T follicular helper cell (primary cell): ENCODE results near the gene MED16.
"Not testable (repeated sequence)": the region's sequence is repeated elsewhere in the genome, so short reads cannot be mapped to it uniquely, and the experiment has no call there.

ENCODE experiments used
- DNase-seq: peaks from one replicate; pipeline ENCODE4 v3.0.0-alpha.2; 2020; ENCODE audit warnings: low read depth

Gene MED16

DNA sequence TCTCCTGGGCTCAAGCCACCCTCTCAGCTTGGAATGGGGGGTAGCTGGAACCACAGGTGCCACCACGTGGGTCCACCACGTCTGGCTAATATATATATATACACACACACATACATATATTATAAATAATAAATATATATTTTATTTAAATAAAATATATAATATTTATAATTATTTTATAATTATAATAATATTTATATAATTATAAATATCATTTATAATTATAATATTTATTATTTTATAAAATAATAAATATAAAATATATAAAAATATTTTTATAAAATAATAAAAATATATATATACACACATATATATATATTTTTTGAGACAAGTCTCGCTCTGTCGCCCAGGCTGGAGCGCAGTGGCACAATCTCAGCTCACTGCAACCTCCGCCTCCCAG is 38.4 kb downstream of the MED16 start:
- no peak for DNase-seq

- DNase-seq = not testable (repeated sequence)
These were observed 39.3 kb downstream of the MED16 start for GRCh38 chr19:853614-854220.

DNA sequence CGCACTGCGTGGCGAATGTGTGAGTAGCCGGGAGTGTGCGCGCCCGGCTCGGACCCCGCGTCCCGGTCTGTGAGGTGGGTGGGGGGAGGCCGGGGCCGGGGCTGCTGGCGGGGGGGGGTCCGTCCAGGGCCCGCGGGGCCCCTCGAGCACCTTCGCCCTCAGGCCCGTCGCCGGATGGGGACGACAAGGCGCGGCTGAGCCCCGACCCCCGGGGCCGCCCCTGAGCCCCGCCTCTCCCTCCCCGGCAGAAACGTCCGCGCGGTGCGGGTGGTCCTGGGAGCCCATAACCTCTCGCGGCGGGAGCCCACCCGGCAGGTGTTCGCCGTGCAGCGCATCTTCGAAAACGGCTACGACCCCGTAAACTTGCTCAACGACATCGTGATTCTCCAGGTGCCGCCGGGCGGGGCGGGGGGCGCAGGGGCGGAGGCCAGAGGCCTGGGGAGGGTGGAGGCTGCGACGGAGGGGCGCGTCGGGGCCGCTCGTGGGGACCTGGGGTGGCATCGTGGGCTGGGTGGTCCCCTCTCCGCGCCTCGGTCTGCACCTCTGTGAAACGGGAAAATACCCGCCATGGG is 39.9 kb downstream of the MED16 start:
- no peak for DNase-seq

- DNase-seq = no peak
These were observed 40.6 kb downstream of the MED16 start, which contains the start of gene ELANE for GRCh38 chr19:852136-853013. Gene ELANE (plus strand): TSS chr19:852303. CDS start chr19:852329, 26 bp downstream.

DNA sequence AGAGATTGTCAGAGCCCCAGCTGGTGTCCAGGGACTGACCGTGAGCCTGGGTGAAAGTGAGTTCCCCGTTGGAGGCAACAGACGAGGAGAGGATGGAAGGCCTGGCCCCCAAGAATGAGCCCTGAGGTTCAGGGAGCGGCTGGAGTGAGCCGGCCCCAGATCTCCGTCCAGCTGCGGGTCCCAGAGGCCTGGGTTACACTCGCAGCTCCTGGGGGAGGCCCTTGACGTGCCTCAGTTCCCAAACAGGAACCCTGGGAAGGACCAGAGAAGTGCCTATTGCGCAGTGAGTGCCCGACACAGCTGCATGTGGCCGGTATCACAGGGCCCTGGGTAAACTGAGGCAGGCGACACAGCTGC is 42.0 kb downstream of the MED16 start:
- no peak for DNase-seq

GRCh38 chr19:850221-850978 is 42.6 kb downstream of the MED16 start:
- no peak for DNase-seq

GRCh38 chr19:849195-849594 is 43.8 kb downstream of the MED16 start:
- DNase-seq = not testable (repeated sequence)

DNA sequence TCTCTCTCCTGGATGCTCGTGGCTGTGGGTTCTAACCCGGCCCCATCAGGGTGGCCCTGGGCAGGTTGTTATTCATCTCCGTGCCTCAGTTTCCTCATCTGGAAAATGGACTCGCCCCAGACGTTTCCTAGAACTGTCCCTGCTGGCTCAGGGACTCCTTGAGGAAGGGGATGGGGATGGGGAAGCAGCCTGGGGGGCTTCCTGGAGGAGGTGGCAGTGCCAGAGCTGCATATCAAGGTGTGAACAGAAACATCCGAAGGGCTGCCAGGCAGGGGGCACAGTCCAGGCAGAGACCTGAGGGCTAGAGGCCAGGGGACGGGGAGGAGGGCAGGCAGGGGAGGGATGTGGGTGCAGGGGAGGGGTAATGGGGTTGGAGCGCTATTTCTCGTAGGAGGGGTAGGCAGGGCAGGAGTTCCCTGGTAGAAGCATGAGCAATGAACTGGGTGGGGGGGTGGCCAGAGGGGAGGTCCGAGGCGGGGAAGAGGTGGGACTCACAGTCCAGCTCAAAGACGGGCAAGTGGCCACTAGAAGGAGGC is 44.5 kb downstream of the MED16 start:
- no peak for DNase-seq

DNA sequence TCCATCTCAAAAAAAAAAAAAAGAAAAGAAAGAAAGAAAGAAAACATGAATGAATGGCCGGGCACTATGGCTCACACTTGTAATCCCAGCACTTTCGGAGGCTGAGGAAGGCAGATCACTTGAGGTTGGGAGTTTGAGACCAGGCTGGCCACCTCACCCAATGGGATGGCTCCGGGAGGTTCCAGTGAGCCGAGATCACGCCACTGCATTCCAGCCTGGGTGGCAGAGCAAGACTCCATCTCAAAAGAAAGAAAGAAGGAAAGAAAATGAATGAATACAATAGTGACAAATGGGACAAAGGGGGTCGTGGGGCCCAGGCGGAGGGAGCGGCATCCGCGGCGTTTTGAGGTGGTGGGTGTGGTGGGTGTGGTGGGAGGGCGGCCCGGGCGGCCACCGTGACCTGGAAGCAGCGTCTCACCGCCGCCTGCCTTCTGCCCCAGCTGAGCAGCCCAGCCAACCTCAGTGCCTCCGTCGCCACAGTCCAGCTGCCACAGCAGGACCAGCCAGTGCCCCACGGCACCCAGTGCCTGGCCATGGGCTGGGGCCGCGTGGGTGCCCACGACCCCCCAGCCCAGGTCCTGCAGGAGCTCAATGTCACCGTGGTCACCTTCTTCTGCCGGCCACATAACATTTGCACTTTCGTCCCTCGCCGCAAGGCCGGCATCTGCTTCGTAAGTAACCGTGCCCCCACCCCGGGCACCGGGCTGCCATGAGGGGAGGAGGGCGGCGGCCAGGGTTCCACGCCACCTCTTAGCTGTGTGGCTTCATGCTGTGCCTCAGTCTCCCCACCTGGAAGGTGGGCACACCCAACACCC is 47.1 kb downstream of the MED16 start:
- no peak for DNase-seq

DNA sequence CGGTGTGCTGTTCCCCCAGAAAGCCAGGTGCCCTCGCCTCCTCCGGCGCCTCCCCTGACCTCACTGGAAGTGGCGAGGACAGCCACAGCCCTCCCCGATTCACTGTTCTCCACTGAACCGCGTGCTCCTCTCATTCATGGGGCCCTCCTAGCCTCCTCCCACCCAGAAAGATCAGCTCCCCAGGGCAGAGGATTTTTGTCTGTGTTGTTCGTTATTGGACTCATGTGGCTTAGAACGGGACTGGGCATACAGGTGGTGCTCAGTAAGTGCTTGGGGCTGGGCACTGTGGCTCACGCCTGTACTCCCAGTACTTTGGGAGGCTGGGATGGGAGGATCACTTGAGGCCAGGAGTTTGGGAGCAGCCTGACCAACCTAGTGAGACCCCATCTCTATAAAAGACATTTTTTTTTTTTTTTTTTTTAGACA is 48.4 kb downstream of the MED16 start:
- DNase-seq = no peak

- no peak for DNase-seq
These were observed 49.0 kb downstream of the MED16 start for GRCh38 chr19:843836-844545.

- no peak for DNase-seq
These were observed 49.7 kb downstream of the MED16 start for GRCh38 chr19:843180-843835.

DNA sequence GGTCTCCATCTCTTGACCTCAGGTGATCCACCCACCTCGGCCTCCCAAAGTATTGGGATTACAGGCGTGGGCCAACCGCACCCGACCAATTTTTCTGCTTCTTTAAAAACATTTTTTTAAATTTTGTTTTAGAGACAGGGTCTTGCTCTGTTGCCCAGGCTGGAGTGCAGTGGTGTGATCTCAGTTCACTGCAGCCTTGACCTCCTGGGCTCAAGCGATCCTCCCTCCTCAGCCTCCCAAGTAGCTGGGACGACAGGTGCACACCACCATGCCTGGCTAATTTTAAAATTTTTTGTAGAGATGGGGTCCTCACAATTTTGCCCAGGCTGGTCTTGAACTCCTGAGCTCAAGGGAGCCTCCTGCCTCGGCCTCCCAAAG is 50.2 kb downstream of the MED16 start:
- DNase-seq = not testable (repeated sequence)

DNA sequence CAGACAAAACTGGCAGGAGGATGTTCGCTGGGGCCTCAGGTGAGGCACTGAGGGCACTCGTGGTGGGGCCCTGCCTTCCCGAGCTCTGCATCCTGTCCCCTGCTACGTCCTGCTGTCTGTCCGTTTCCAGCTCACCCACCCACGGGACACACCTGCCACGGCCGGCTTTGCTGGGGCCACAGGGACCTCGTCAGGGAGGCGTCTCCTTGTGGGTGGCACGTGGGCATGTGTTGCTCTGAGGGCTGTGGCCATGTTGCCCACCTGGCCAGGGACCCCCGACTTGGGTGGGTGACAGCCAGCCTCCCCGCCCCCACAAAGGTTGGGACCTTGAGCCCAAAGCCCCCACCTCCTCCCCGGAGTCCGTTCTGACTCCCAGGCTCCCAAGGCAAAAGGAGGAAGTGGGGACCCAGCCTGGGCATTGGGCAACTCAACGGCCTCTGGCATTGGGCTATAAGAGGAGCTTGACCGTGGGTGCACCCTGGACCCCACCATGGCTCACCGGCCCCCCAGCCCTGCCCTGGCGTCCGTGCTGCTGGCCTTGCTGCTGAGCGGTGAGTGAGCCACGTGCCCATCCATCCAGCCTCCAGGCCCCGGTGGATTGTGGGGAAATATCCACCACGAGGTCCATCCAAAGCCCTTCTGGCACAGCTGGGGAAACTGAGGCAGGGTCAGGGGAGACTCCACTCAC is 52.3 kb downstream of the MED16 start, which contains the start of gene PRTN3:
Gene PRTN3, plus strand, starts transcription at position 481 of the 688 bp plus-strand sequence. Its CDS starts 10 bp downstream, at position 491.
- no peak for DNase-seq

DNA sequence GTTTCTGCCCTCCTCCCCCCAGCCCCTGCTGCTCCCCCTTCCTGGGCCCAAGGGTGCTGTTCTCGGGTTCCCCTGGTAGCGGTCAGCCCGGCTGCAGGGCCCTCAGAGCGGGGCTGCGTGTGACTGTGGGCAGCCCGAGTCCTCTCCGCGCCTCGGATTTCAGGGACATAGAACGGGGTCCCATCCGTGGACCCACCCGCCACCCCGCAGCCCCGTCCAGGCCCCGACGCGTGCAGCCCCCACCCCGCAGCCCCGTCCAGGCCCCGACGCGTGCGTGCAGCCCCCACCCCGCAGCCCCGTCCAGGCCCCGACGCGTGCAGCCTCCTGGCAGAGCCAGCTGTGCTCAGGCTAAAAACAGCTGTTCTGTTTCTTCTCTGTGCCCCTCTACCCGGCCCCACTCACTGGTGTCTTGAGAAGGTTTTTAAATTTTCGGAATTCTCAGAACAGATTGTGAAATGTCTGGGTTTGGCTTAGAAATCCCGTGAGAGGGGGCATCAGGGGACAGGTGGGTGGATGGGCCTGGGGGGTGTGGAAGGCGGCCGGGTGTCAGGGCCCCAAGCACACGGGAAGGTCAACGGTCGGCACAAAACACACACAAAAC is 57.7 kb downstream of the MED16 start:
- no peak for DNase-seq

GRCh38 chr19:834216-834615 is 58.8 kb downstream of the MED16 start:
- no peak for DNase-seq

DNA sequence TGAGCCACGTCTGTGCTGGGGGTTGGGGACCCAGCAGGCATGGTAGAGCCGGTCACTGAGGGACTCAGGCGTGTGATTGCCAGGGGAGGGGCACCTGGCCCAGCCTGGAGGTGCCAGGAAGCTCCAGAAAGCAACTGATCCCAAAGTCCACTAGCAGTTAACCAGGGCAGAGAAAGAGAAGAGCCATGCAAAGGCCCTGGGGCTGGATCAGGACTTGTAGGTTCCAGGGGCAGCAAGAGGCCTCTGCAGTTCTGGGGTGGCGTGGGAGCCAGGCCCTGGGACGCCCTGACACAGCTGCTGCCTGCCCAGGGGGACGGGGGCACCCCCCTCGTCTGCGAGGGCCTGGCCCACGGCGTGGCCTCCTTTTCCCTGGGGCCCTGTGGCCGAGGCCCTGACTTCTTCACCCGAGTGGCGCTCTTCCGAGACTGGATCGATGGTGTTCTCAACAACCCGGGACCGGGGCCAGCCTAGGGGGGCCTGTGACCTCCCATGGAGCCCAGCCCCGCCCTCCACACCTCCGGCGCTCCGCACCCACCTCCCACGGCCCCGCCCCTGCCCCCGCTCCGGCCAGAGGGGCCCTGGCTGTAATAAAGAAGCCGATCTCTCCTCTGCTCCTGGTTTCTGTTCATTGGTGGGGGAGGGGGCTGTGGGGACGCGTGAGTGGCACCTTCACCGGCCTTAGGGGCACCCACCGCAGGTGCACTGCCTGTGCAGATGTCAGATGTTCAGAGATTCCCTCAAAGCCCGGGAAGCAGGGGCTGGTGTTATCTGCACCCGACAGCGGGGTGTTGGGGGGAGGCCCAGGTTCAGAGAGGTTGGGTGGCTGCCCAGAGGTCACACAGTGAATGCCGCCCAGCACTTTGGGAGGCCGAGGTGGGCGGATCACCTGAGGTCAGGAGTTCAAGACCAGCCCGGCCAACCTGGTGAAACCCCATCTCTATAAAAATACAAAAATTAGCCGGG is 61.3 kb downstream of the MED16 start:
- no peak for DNase-seq
